Loucy (cell line): Measurements from ENCODE around the gene UBE2L3.

ENCODE experiments used
- H2AFZ ChIP-seq: fragments of 200-600 bp; sonication (generic); 2 replicates; pipeline ENCODE4 v1.6.0; 2016; ENCODE audit warnings: antibody characterized with exemption, mild to moderate bottlenecking, low read length, moderate library complexity
- H3F3A ChIP-seq: fragments of 200-600 bp; 2 replicates; pipeline ENCODE4 v1.6.0; 2016; ENCODE audit warnings: antibody characterized with exemption, low read depth, mild to moderate bottlenecking
- H3K27me3 ChIP-seq: fragments of 200-600 bp; sonication (generic); 2 replicates; pipeline ENCODE4 v1.6.1; 2014; ENCODE audit warnings: low read length, mild to moderate bottlenecking; ENCODE audit not compliant: insufficient read depth, poor library complexity, severe bottlenecking
- H3K36me3 ChIP-seq: fragments of 200-600 bp; sonication (generic); 2 replicates; pipeline ENCODE4 v1.6.1; 2016; ENCODE audit warnings: low read length; ENCODE audit not compliant: insufficient read depth
- H3K4me1 ChIP-seq: fragments of 200-600 bp; sonication (generic); 2 replicates; pipeline ENCODE4 v1.5.1; 2014; ENCODE audit warnings: low read length, mild to moderate bottlenecking; ENCODE audit not compliant: insufficient read depth, poor library complexity, severe bottlenecking
- H3K4me2 ChIP-seq: fragments of 200-600 bp; sonication (generic); 2 replicates; pipeline ENCODE4 v1.6.0; 2014; ENCODE audit warnings: antibody characterized with exemption, low read length, low read depth, mild to moderate bottlenecking; ENCODE audit not compliant: poor library complexity, severe bottlenecking
- H3K4me3 ChIP-seq: fragments of 200-600 bp; sonication (generic); 2 replicates; pipeline ENCODE4 v1.5.1; 2014; ENCODE audit warnings: low read length, mild to moderate bottlenecking, mixed read lengths; ENCODE audit not compliant: poor library complexity, severe bottlenecking
- H3K79me2 ChIP-seq: fragments of 200-600 bp; sonication (generic); 2 replicates; pipeline ENCODE4 v1.6.1; 2014; ENCODE audit warnings: low read length; ENCODE audit not compliant: insufficient read depth
- H3K9ac ChIP-seq: fragments of 200-600 bp; sonication (generic); 2 replicates; pipeline ENCODE4 v1.6.0; 2014; ENCODE audit warnings: mild to moderate bottlenecking, low read depth, low read length, moderate library complexity; ENCODE audit not compliant: poor library complexity, severe bottlenecking
- H3K9me2 ChIP-seq: fragments of 200-600 bp; sonication (generic); replicated peaks from 2 replicates; pipeline ENCODE4 v1.6.1; 2016; ENCODE audit warnings: low read depth, low read length, mixed read lengths
- H3K9me3 ChIP-seq: fragments of 200-600 bp; sonication (generic); 2 replicates; pipeline ENCODE4 v1.6.1; 2014; ENCODE audit warnings: mild to moderate bottlenecking, antibody characterized with exemption, low read length, low read depth; ENCODE audit not compliant: insufficient read depth
- H4K20me1 ChIP-seq: fragments of 200-600 bp; sonication (generic); 2 replicates; pipeline ENCODE4 v1.6.0; 2014; ENCODE audit warnings: antibody characterized with exemption, low read length, mild to moderate bottlenecking; ENCODE audit not compliant: insufficient read depth, poor library complexity, severe bottlenecking
- EZH2phosphoT487 ChIP-seq: fragments of 200-600 bp; IDR thresholded peaks from 2 replicates; pipeline ENCODE4 v1.6.1; 2018; ENCODE audit warnings: antibody characterized with exemption, mild to moderate bottlenecking, moderate library complexity, borderline replicate concordance
- TF ChIP-seq, protein P1 (sequence below): fragments of 200-600 bp; sonication (generic); conservative IDR thresholded peaks from 2 replicates; pipeline ENCODE4 v1.5.1; 2014; ENCODE audit warnings: mild to moderate bottlenecking, antibody characterized with exemption, low read length

Gene UBE2L3

GRCh38 chr22:21622011-21622918 is 54.8 kb downstream of the UBE2L3 start:
- H4K20me1 ChIP-seq, result peaks cover 75% of the 10 kb centered on the region
- no peak overlapping the region for H3K4me2 ChIP-seq
- peaks cover 6% of the 10 kb centered on the region for H3K4me1 ChIP-seq
- no peak overlapping the region for H3K4me3 ChIP-seq
- H2AFZ ChIP-seq, result no peak overlapping the region
- H3F3A ChIP-seq, result peaks cover 5% of the 10 kb centered on the region; the same call in 1 of the 2 replicates
- peaks cover 81% of the 10 kb centered on the region for H3K79me2 ChIP-seq
- TF ChIP-seq EZH2phosphoT487, result no peak
- TF ChIP-seq, protein P1, sequence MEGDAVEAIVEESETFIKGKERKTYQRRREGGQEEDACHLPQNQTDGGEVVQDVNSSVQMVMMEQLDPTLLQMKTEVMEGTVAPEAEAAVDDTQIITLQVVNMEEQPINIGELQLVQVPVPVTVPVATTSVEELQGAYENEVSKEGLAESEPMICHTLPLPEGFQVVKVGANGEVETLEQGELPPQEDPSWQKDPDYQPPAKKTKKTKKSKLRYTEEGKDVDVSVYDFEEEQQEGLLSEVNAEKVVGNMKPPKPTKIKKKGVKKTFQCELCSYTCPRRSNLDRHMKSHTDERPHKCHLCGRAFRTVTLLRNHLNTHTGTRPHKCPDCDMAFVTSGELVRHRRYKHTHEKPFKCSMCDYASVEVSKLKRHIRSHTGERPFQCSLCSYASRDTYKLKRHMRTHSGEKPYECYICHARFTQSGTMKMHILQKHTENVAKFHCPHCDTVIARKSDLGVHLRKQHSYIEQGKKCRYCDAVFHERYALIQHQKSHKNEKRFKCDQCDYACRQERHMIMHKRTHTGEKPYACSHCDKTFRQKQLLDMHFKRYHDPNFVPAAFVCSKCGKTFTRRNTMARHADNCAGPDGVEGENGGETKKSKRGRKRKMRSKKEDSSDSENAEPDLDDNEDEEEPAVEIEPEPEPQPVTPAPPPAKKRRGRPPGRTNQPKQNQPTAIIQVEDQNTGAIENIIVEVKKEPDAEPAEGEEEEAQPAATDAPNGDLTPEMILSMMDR, result no peak
- no peaks in the 10 kb centered on the region for H3K27me3 ChIP-seq
- H3K9me2 ChIP-seq, result no peaks in the 10 kb centered on the region
- H3K9ac ChIP-seq, result no peak overlapping the region
- no peaks in the 10 kb centered on the region for H3K9me3 ChIP-seq
- H3K36me3 ChIP-seq, result peaks cover 68% of the 10 kb centered on the region; the same call in 1 of the 2 replicates

- peaks cover 11% of the 10 kb centered on the region for H3K4me1 ChIP-seq
- no peak overlapping the region for H3K9ac ChIP-seq
- H2AFZ ChIP-seq, result no peak overlapping the region
- TF ChIP-seq EZH2phosphoT487, result no peak
- TF ChIP-seq, protein P1, result no peak
- peaks cover 81% of the 10 kb centered on the region for H3K79me2 ChIP-seq
- H4K20me1 ChIP-seq, result peaks cover 77% of the 10 kb centered on the region
- H3K4me2 ChIP-seq, result no peak overlapping the region
- peaks cover 5% of the 10 kb centered on the region; the same call in 1 of the 2 replicates for H3F3A ChIP-seq
- peaks cover 68% of the 10 kb centered on the region; the same call in 1 of the 2 replicates for H3K36me3 ChIP-seq
- H3K4me3 ChIP-seq, result no peak overlapping the region
- no peaks in the 10 kb centered on the region for H3K9me2 ChIP-seq
- no peaks in the 10 kb centered on the region for H3K27me3 ChIP-seq
- no peaks in the 10 kb centered on the region for H3K9me3 ChIP-seq
These were observed 55.6 kb downstream of the UBE2L3 start for GRCh38 chr22:21622919-21623647.

DNA sequence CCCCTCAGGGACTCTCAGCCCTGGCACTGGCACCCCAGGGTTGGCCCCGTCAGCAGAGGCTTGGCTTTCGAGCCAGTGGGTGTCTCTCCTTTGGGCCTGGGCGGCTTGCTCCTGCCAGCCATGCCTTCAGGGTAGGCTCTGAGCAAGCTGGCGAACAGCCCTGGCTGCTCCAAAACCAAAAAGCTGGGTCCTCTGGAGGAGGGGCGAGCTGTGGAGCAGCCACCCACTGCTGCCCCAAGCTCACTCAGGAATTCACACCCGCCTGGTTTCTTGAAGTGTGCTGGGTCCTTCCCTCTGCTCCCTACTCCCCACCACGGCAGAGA is 56.1 kb downstream of the UBE2L3 start:
- no peak overlapping the region for H2AFZ ChIP-seq
- peaks cover 5% of the 10 kb centered on the region; the same call in 1 of the 2 replicates for H3F3A ChIP-seq

More for the DNA sequence above, 56.1 kb downstream of the UBE2L3 start:
- peaks cover 13% of the 10 kb centered on the region for H3K4me1 ChIP-seq
- H3K79me2 ChIP-seq, result peaks cover 84% of the 10 kb centered on the region
- no peaks in the 10 kb centered on the region for H3K9me3 ChIP-seq
- TF ChIP-seq EZH2phosphoT487, result no peak
- TF ChIP-seq, protein P1, result no peak
- H3K4me2 ChIP-seq, result no peak overlapping the region
- H4K20me1 ChIP-seq, result peaks cover 82% of the 10 kb centered on the region
- H3K36me3 ChIP-seq, result peaks cover 67% of the 10 kb centered on the region; the same call in 1 of the 2 replicates
- no peaks in the 10 kb centered on the region for H3K9me2 ChIP-seq
- no peak overlapping the region for H3K9ac ChIP-seq
- no peak overlapping the region for H3K4me3 ChIP-seq
- no peaks in the 10 kb centered on the region for H3K27me3 ChIP-seq
